ENCODE results near the gene KCNMA1. TPM values are rescaled to one million over a fixed set of nuclear protein-coding genes. Genes with fewer than 3 reads are reported as not detected.

The KCNMA1 gene
- total RNA-seq, 2 experiments from 2014 or later: 0.55 to 1.5 TPM

- DNase-seq (no peak), ATAC-seq (no peak)
- no peaks in the 10 kb centered on the region for H3K9me3 Mint-ChIP-seq (ENCODE audit: low read depth)
- no peaks in the 10 kb centered on the region for H3K27me3 Mint-ChIP-seq
- H3K36me3 Mint-ChIP-seq: no peaks in the 10 kb centered on the region
- H3K4me1 Mint-ChIP-seq: no peaks in the 10 kb centered on the region
- CTCF ChIA-PET: no interaction called here
- H3K4me3 Mint-ChIP-seq: no peak overlapping the region
- H3K27ac Mint-ChIP-seq: no peak overlapping the region
Observed at GRCh38 chr10:76869931-76870330, 767.7 kb downstream of the KCNMA1 start.

GRCh38 chr10:76868098-76868977 is 769.3 kb downstream of the KCNMA1 start:
- no peak overlapping the region for H3K27ac Mint-ChIP-seq
- no peaks in the 10 kb centered on the region for H3K27me3 Mint-ChIP-seq
- no peaks in the 10 kb centered on the region for H3K4me1 Mint-ChIP-seq
- CTCF ChIA-PET: no interaction called here
- ATAC-seq (no peak), DNase-seq (no peak)
- H3K4me3 Mint-ChIP-seq: no peak overlapping the region
- H3K36me3 Mint-ChIP-seq: no peaks in the 10 kb centered on the region
- H3K9me3 Mint-ChIP-seq (ENCODE audit: low read depth): no peaks in the 10 kb centered on the region

- H3K36me3 Mint-ChIP-seq: no peaks in the 10 kb centered on the region
- no peaks in the 10 kb centered on the region for H3K27me3 Mint-ChIP-seq
- CTCF ChIA-PET: no interaction called here
- H3K4me3 Mint-ChIP-seq: no peak overlapping the region
- no peaks in the 10 kb centered on the region for H3K4me1 Mint-ChIP-seq
- DNase-seq (no peak), ATAC-seq (no peak)
- no peaks in the 10 kb centered on the region for H3K9me3 Mint-ChIP-seq (ENCODE audit: low read depth)
- no peak overlapping the region for H3K27ac Mint-ChIP-seq
Observed at GRCh38 chr10:76866841-76867586, 770.6 kb downstream of the KCNMA1 start.

- CTCF ChIA-PET: no interaction called here
- no peak for DNase-seq
Observed at GRCh38 chr10:76864922-76865321, 772.7 kb downstream of the KCNMA1 start.

GRCh38 chr10:76858721-76859120 is 778.9 kb downstream of the KCNMA1 start:
- CTCF ChIA-PET: no interaction called here
- Mint-ChIP-seq H3K36me3 (no peaks in the 10 kb centered on the region), H3K4me1 (no peaks in the 10 kb centered on the region), H3K4me3 (no peak overlapping the region), H3K27ac (no peak overlapping the region), H3K27me3 (no peaks in the 10 kb centered on the region), H3K9me3 (ENCODE audit: low read depth) (peaks cover 3% of the 10 kb centered on the region)
- no peak for ATAC-seq
- DNase-seq: no peak

More at GRCh38 chr10:76864922-76865321, 772.7 kb downstream of the KCNMA1 start:
- H3K4me1 Mint-ChIP-seq: no peaks in the 10 kb centered on the region
- H3K9me3 Mint-ChIP-seq (ENCODE audit: low read depth): no peaks in the 10 kb centered on the region
- H3K27me3 Mint-ChIP-seq: no peaks in the 10 kb centered on the region
- ATAC-seq: no peak
- no peaks in the 10 kb centered on the region for H3K36me3 Mint-ChIP-seq
- H3K4me3 Mint-ChIP-seq: no peak overlapping the region
- H3K27ac Mint-ChIP-seq: no peak overlapping the region

GRCh38 chr10:76840802-76841201 is 796.8 kb downstream of the KCNMA1 start:
- ATAC-seq (no peak), DNase-seq (no peak)
- H3K4me1 Mint-ChIP-seq: no peaks in the 10 kb centered on the region
- no peaks in the 10 kb centered on the region for H3K27me3 Mint-ChIP-seq
- no peaks in the 10 kb centered on the region for H3K36me3 Mint-ChIP-seq
- H3K27ac Mint-ChIP-seq: no peak overlapping the region
- no peak overlapping the region for H3K4me3 Mint-ChIP-seq
- H3K9me3 Mint-ChIP-seq (ENCODE audit: low read depth): peaks cover 4% of the 10 kb centered on the region
- CTCF ChIA-PET: no interaction called here

GRCh38 chr10:76839276-76839675 is 798.3 kb downstream of the KCNMA1 start:
- CTCF ChIA-PET: interaction anchor here (0.7 kb wide), 1 partner anchor 9 kb away, joined by 3 read pairs; no protein-coding TSS in a partner anchor
- Mint-ChIP-seq H3K36me3 (no peaks in the 10 kb centered on the region), H3K4me1 (no peaks in the 10 kb centered on the region), H3K9me3 (ENCODE audit: low read depth) (no peaks in the 10 kb centered on the region), H3K27ac (no peak overlapping the region), H3K4me3 (no peak overlapping the region), H3K27me3 (no peaks in the 10 kb centered on the region)
- ATAC-seq (no peak), DNase-seq (no peak)

- Mint-ChIP-seq H3K4me1 (no peaks in the 10 kb centered on the region), H3K36me3 (no peaks in the 10 kb centered on the region), H3K27ac (no peak overlapping the region), H3K27me3 (no peaks in the 10 kb centered on the region), H3K4me3 (no peak overlapping the region), H3K9me3 (ENCODE audit: low read depth) (peaks cover 7% of the 10 kb centered on the region)
- ATAC-seq: no peak
- CTCF ChIA-PET: interaction anchor here (0.5 to 0.7 kb wide), 2 partner anchors 9 kb away, joined by 3 read pairs; no protein-coding TSS in a partner anchor
- DNase-seq: no peak
Observed at GRCh38 chr10:76830218-76830617, 807.4 kb downstream of the KCNMA1 start.

- Mint-ChIP-seq H3K36me3 (no peaks in the 10 kb centered on the region), H3K4me3 (no peak overlapping the region), H3K27ac (no peak overlapping the region), H3K27me3 (no peaks in the 10 kb centered on the region), H3K9me3 (ENCODE audit: low read depth) (peaks cover 7% of the 10 kb centered on the region), H3K4me1 (no peaks in the 10 kb centered on the region)
- no peak for ATAC-seq
- no peak for DNase-seq
- CTCF ChIA-PET: interaction anchor here (0.5 kb wide), 1 partner anchor 9 kb away, joined by 3 read pairs; no protein-coding TSS in a partner anchor
Observed at GRCh38 chr10:76829724-76830123, 807.9 kb downstream of the KCNMA1 start.
